GM12878 (cell line): ENCODE results near the gene KLHL22. TPM values are rescaled to one million over a fixed set of nuclear protein-coding genes. Genes with fewer than 3 reads are reported as not detected.

Source experiments
- ATAC-seq: fragments of 200-7000 bp; cut with Tn5 transposase; 3 replicates; pipeline ENCODE4 v1.9.1; 2020; ENCODE audit warnings: mild to moderate bottlenecking, moderate library complexity
- BruUV-seq: library from RNA; stranded (reverse); fragments of 400-500 nt; replicated peaks from 2 replicates; lab custom pipeline; 2021; lab: Mats Ljungman, UMichigan
- CTCF ChIA-PET: fragments of 300-600 bp; sonication (Branson Sonifier 250); formaldehyde crosslinking; extraction: SDS; loops from one replicate; lab custom pipeline; 2021; ENCODE audit warnings: inconsistent platforms; lab: Yijun Ruan, JAX
- POLR2A ChIA-PET: fragments of 350-600 bp; formaldehyde crosslinking; extraction: SDS; loops from one replicate; lab custom pipeline; 2021; ENCODE audit warnings: inconsistent platforms; lab: Charles Lee
- RAD21 ChIA-PET: fragments of 300-600 bp; sonication (Branson Sonifier 250); formaldehyde crosslinking; loops from one replicate; lab custom pipeline; 2023; ENCODE audit warnings: antibody characterized with exemption; ENCODE audit not compliant: unreplicated experiment; lab: Charles Lee
- SMC1A ChIA-PET: fragments of 300-600 bp; sonication (Branson Sonifier 250); formaldehyde crosslinking; loops from one replicate; lab custom pipeline; 2023; ENCODE audit not compliant: unreplicated experiment, uncharacterized antibody; lab: Charles Lee
- DNase-seq: peaks from one replicate; pipeline ENCODE4 v3.0.0-alpha.2; 2011; ENCODE audit warnings: low read depth, low spot score
- FAIRE-seq: peaks from 3 replicates; lab custom pipeline; 2011; peaks lifted over from hg19 to GRCh38; lab: Jason Lieb, UNC
- H2AFZ ChIP-seq: 2 replicates; pipeline ENCODE4 v1.6.0; 2011; ENCODE audit warnings: low read depth, low read length, control low read depth; ENCODE audit not compliant: control insufficient read depth
- H3K27ac ChIP-seq: 2 replicates; pipeline ENCODE4 v1.5.1; 2011; ENCODE audit warnings: control low read depth; ENCODE audit not compliant: control insufficient read depth, insufficient read depth
- H3K27me3 ChIP-seq, 2 experiments: replicated peaks in 1 of 2; 2 replicates each; pipeline versions ENCODE4 v1.6.0 to v1.6.1; 2011; ENCODE audit warnings: low read length in 1 of 2; ENCODE audit not compliant: control insufficient read depth in 2 of 2, insufficient read depth in 2 of 2
- H3K36me3 ChIP-seq, 2 experiments: 2 replicates each; pipeline ENCODE4 v1.5.1; 2011; ENCODE audit warnings: low read length in 1 of 2; ENCODE audit not compliant: control insufficient read depth in 2 of 2, insufficient read depth in 2 of 2
- H3K4me1 ChIP-seq: 2 replicates; pipeline ENCODE4 v1.6.1; 2011; ENCODE audit warnings: mild to moderate bottlenecking, low read length, moderate library complexity, mixed read lengths; ENCODE audit not compliant: control insufficient read depth, insufficient read depth
- H3K4me2 ChIP-seq: 2 replicates; pipeline ENCODE4 v1.6.0; 2011; ENCODE audit warnings: control low read depth; ENCODE audit not compliant: control insufficient read depth, insufficient read depth
- H3K4me3 ChIP-seq: fragments of 200-600 bp; sonication (generic); 2 replicates; pipeline ENCODE4 v1.5.1; 2016
- H3K79me2 ChIP-seq: 2 replicates; pipeline ENCODE4 v1.6.0; 2011; ENCODE audit warnings: low read length; ENCODE audit not compliant: control insufficient read depth, insufficient read depth
- H3K9ac ChIP-seq: 2 replicates; pipeline ENCODE4 v1.8.0; 2011; ENCODE audit warnings: low read length, control low read depth, mixed read lengths; ENCODE audit not compliant: control insufficient read depth, insufficient read depth
- H3K9me3 ChIP-seq: replicated peaks from 3 replicates; pipeline ENCODE4 v1.5.1; 2011; ENCODE audit warnings: mild to moderate bottlenecking, low read length; ENCODE audit not compliant: control insufficient read depth, insufficient read depth
- H4K20me1 ChIP-seq: 2 replicates; pipeline ENCODE4 v1.6.0; 2011; ENCODE audit not compliant: control insufficient read depth, insufficient read depth
- BCL11A ChIP-seq: IDR thresholded peaks from 2 replicates; pipeline ENCODE4 v1.6.1; 2011; ENCODE audit warnings: low read depth, low read length
- CBX5 ChIP-seq: sonication (generic); IDR thresholded peaks from 2 replicates; pipeline ENCODE4 v1.6.1; 2016; ENCODE audit warnings: low read depth, moderate library complexity, mild to moderate bottlenecking, inconsistent platforms
- EP300 ChIP-seq, 2 experiments: fragments of 150-350 bp in 1 of 2; IDR thresholded peaks; 2 replicates each; pipeline ENCODE4 v1.6.1; 2011 to 2012; ENCODE audit warnings: low read depth in 2 of 2, low read length in 2 of 2, borderline replicate concordance in 1 of 2, improper control_type of control experiment in 1 of 2, inconsistent platforms in 1 of 2; ENCODE audit not compliant: control insufficient read depth in 1 of 2
- GATAD2B ChIP-seq: fragments of 450-650 bp; conservative IDR thresholded peaks from 2 replicates; pipeline ENCODE4 v1.6.1; 2017; ENCODE audit warnings: low read depth, mild to moderate bottlenecking, moderate library complexity
- MTA2 ChIP-seq: fragments of 450-650 bp; IDR thresholded peaks from 2 replicates; pipeline ENCODE4 v1.6.1; 2016; ENCODE audit warnings: low read depth, mild to moderate bottlenecking, moderate library complexity
- MYC ChIP-seq: IDR thresholded peaks from 2 replicates; pipeline ENCODE4 v1.6.1; 2011; ENCODE audit warnings: mild to moderate bottlenecking, low read length, moderate library complexity, inconsistent platforms; ENCODE audit not compliant: insufficient read depth, insufficient replicate concordance, insufficient read length, severe bottlenecking
- NFYB ChIP-seq: IDR thresholded peaks from 2 replicates; pipeline ENCODE4 v1.6.1; 2011; ENCODE audit warnings: low read depth, mild to moderate bottlenecking, low read length, improper control_type of control experiment, moderate library complexity; ENCODE audit not compliant: insufficient read depth
- POLR2A ChIP-seq: IDR thresholded peaks from 2 replicates; pipeline ENCODE4 v1.6.1; 2011; ENCODE audit warnings: low read depth, mild to moderate bottlenecking, low read length
- RB1 ChIP-seq: fragments of 450-650 bp; formaldehyde crosslinking; IDR thresholded peaks from 2 replicates; pipeline ENCODE4 v1.6.1; 2017; ENCODE audit warnings: mild to moderate bottlenecking, borderline replicate concordance
- STAT1 ChIP-seq: fragments of 450-650 bp; conservative IDR thresholded peaks from 2 replicates; pipeline ENCODE4 v1.6.1; 2014; ENCODE audit warnings: antibody characterized with exemption, mild to moderate bottlenecking
- WGBS: methylation state at CpG from one replicate; pipeline ENCODE4 v1.1.6; 2016; ENCODE audit warnings: low lambda C conversion rate; ENCODE audit not compliant: insufficient replicate concordance, insufficient coverage; ENCODE audit errors: missing lambda C conversion rate; 5-methylcytosine and 5-hydroxymethylcytosine counted together
- in situ Hi-C: fragments of 300-500 bp; cut with MboI; formaldehyde crosslinking; loops from 9 replicates; pipeline ENCODE4 v1.14.3; 2018; ENCODE audit warnings: mixed read lengths
- intact Hi-C: fragments of 100-400 bp; cut with micrococcal nuclease; formaldehyde crosslinking; loops from one replicate; pipeline ENCODE4 v1.14.2; 2022; ENCODE audit not compliant: unreplicated experiment
- polyA plus RNA-seq, 11 experiments: library from polyadenylated mRNA; depleted of rRNA in 4 of 11; unstranded in 6 of 11; stranded (reverse) in 5 of 11; fragments of >200 nt; fragmentation: Nextera tagmentation in 4 of 11; fragmentation: Illumina TruSeq in 1 of 11; extraction: Ambion mirVana in 4 of 11; extraction: Trizol in 1 of 11; gene quantifications; 1 replicate in 1 of 11; 2 replicates in 10 of 11; pipeline versions ENCODE4 v1.2.1 to v1.2.3, GENCODE V29; 2011 to 2016; ENCODE audit warnings: inconsistent platforms in 2 of 11, missing spikeins in 2 of 11, low read depth in 1 of 11
- total RNA-seq, 4 experiments: library from RNA; depleted of rRNA in 3 of 4; stranded (reverse); fragments of >200 nt in 3 of 4; fragmentation: Illumina TruSeq in 1 of 4; extraction: Trizol in 1 of 4; gene quantifications; 2 replicates each; pipeline versions ENCODE4 v1.2.1 to v1.2.3, GENCODE V29; 2013 to 2021
- TF ChIP-seq, protein P1 (sequence below): fragments of 450-650 bp; IDR thresholded peaks from 2 replicates; pipeline ENCODE4 v1.6.1; 2017; ENCODE audit warnings: mild to moderate bottlenecking
- TF ChIP-seq, protein P2 (sequence below): IDR thresholded peaks from 2 replicates; pipeline ENCODE4 v1.6.1; 2011; ENCODE audit warnings: borderline replicate concordance, low read depth, mild to moderate bottlenecking, moderate library complexity, mixed read lengths, low read length; ENCODE audit not compliant: insufficient read depth; ENCODE audit errors: extremely low read length
- TF ChIP-seq, protein P3 (sequence below): fragments of 450-650 bp; IDR thresholded peaks from 2 replicates; pipeline ENCODE4 v1.6.1; 2017; ENCODE audit warnings: mild to moderate bottlenecking, low read depth, inconsistent platforms; ENCODE audit not compliant: poor library complexity, severe bottlenecking
- TF ChIP-seq, protein P4 (sequence below): fragments of 450-650 bp; IDR thresholded peaks from 2 replicates; pipeline ENCODE4 v1.6.1; 2018; ENCODE audit warnings: mild to moderate bottlenecking, low read depth, moderate library complexity; ENCODE audit not compliant: partially characterized antibody

The KLHL22 gene
- total and polyA plus RNA-seq, 10 of the 15 experiments (the other 5 are each of a cell fraction or from before 2014, with no cell fraction given): 0.06 to 22.1 (median 14.2) TPM

DNA sequence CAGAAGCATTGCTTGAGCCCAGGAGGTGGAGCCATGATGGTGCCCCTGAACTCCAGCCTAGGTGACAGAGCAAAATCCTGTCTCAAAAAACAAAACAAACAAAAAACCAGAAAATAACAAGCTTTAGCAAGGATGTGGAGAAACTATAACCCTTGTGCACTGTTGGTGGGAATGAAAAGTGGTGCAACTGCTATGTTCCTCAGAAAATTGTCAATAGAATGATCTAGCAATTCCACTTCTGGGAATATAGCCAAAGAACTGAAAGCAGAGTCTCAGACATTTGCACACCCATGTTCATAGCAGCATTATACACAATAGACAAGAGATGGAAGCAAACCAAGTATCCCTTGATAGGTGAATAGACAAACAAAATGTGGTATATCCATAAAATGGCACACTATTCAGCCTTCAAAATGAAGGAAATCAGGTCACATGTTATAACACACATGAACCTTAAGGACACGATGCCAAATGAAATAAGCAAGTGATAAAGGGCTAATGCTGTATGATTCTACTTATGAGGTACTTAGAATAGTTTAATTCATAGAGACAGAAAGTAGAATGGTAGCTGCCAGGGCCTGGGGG is 15.9 kb downstream of the KLHL22 start:
- SMC1A ChIA-PET: no interaction called here
- H3K27ac ChIP-seq: no peak overlapping the region
- no peak overlapping the region for H3K4me3 ChIP-seq
- no TSS peak for BruUV-seq
- H2AFZ ChIP-seq: no peak overlapping the region
- in situ Hi-C loops: no loop called here
- no peaks in the 10 kb centered on the region for H4K20me1 ChIP-seq
- H3K27me3 ChIP-seq: no peaks in the 10 kb centered on the region
- H3K9ac ChIP-seq: no peak overlapping the region
- 87% methylated on average over 1 of the region's 1 CpG for WGBS
- ATAC-seq: no peak
- no peaks in the 10 kb centered on the region; a peak in 2 of 4 replicates for H3K36me3 ChIP-seq
- no peak for TF ChIP-seq BCL11A
- TF ChIP-seq EP300 (IDR thresholded peaks at IDR 0.05; ENCODE audit: borderline replicate concordance in 1 of 2, control insufficient read depth in 1 of 2, low read depth in 2 of 2, low read length in 2 of 2): no peak
- TF ChIP-seq GATAD2B: no peak
- no peak for TF ChIP-seq STAT1
- no peak for TF ChIP-seq NFYB
- no peak for TF ChIP-seq MTA2
- TF ChIP-seq, protein P1, sequence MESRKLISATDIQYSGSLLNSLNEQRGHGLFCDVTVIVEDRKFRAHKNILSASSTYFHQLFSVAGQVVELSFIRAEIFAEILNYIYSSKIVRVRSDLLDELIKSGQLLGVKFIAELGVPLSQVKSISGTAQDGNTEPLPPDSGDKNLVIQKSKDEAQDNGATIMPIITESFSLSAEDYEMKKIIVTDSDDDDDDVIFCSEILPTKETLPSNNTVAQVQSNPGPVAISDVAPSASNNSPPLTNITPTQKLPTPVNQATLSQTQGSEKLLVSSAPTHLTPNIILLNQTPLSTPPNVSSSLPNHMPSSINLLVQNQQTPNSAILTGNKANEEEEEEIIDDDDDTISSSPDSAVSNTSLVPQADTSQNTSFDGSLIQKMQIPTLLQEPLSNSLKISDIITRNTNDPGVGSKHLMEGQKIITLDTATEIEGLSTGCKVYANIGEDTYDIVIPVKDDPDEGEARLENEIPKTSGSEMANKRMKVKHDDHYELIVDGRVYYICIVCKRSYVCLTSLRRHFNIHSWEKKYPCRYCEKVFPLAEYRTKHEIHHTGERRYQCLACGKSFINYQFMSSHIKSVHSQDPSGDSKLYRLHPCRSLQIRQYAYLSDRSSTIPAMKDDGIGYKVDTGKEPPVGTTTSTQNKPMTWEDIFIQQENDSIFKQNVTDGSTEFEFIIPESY: no peak
- no peak for TF ChIP-seq CBX5
- TF ChIP-seq, protein P2, sequence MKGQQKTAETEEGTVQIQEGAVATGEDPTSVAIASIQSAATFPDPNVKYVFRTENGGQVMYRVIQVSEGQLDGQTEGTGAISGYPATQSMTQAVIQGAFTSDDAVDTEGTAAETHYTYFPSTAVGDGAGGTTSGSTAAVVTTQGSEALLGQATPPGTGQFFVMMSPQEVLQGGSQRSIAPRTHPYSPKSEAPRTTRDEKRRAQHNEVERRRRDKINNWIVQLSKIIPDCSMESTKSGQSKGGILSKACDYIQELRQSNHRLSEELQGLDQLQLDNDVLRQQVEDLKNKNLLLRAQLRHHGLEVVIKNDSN: no peak
- no peak for TF ChIP-seq MYC
- TF ChIP-seq RB1: no peak
- TF ChIP-seq, protein P3, sequence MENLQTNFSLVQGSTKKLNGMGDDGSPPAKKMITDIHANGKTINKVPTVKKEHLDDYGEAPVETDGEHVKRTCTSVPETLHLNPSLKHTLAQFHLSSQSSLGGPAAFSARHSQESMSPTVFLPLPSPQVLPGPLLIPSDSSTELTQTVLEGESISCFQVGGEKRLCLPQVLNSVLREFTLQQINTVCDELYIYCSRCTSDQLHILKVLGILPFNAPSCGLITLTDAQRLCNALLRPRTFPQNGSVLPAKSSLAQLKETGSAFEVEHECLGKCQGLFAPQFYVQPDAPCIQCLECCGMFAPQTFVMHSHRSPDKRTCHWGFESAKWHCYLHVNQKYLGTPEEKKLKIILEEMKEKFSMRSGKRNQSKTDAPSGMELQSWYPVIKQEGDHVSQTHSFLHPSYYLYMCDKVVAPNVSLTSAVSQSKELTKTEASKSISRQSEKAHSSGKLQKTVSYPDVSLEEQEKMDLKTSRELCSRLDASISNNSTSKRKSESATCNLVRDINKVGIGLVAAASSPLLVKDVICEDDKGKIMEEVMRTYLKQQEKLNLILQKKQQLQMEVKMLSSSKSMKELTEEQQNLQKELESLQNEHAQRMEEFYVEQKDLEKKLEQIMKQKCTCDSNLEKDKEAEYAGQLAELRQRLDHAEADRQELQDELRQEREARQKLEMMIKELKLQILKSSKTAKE: no peak
- TF ChIP-seq POLR2A: no peak
- TF ChIP-seq, protein P4, sequence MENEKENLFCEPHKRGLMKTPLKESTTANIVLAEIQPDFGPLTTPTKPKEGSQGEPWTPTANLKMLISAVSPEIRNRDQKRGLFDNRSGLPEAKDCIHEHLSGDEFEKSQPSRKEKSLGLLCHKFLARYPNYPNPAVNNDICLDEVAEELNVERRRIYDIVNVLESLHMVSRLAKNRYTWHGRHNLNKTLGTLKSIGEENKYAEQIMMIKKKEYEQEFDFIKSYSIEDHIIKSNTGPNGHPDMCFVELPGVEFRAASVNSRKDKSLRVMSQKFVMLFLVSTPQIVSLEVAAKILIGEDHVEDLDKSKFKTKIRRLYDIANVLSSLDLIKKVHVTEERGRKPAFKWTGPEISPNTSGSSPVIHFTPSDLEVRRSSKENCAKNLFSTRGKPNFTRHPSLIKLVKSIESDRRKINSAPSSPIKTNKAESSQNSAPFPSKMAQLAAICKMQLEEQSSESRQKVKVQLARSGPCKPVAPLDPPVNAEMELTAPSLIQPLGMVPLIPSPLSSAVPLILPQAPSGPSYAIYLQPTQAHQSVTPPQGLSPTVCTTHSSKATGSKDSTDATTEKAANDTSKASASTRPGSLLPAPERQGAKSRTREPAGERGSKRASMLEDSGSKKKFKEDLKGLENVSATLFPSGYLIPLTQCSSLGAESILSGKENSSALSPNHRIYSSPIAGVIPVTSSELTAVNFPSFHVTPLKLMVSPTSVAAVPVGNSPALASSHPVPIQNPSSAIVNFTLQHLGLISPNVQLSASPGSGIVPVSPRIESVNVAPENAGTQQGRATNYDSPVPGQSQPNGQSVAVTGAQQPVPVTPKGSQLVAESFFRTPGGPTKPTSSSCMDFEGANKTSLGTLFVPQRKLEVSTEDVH: no peak
- RAD21 ChIA-PET: no interaction called here
- DNase-seq: no peak
- H3K9me3 ChIP-seq: no peaks in the 10 kb centered on the region
- no peak overlapping the region for H3K4me2 ChIP-seq
- H3K4me1 ChIP-seq: no peaks in the 10 kb centered on the region
- no peak for FAIRE-seq
- CTCF ChIA-PET: no interaction called here
- intact Hi-C loops: no loop called here
- no peaks in the 10 kb centered on the region for H3K79me2 ChIP-seq
- POLR2A ChIA-PET: no interaction called here
